K562 (cell line): ENCODE data around the gene NKIRAS1. TPM values are rescaled to one million over a fixed set of nuclear protein-coding genes. Genes with fewer than 3 reads are reported as not detected.
A peak's percentile ranks its signal among the peaks of the same experiment; 100 is the strongest.

Experiments
- CCAR2 ChIP-seq: fragments of 200-400 bp; formaldehyde crosslinking; IDR thresholded peaks from 2 replicates; pipeline ENCODE4 v1.6.1; 2017; ENCODE audit warnings: mild to moderate bottlenecking, low read depth, low read length
- FIP1L1 ChIP-seq: fragments of 200-400 bp; formaldehyde crosslinking; IDR thresholded peaks from 2 replicates; pipeline ENCODE4 v1.6.1; 2018; ENCODE audit warnings: mild to moderate bottlenecking, low read depth, low read length; ENCODE audit not compliant: poor library complexity, severe bottlenecking
- HMG20B ChIP-seq: fragments of 250-450 bp; sonication (Bioruptor Pico); IDR thresholded peaks from 2 replicates; pipeline ENCODE4 v1.5.0; 2021; ENCODE audit warnings: mild to moderate bottlenecking
- HNRNPLL ChIP-seq: fragments of 200-400 bp; formaldehyde crosslinking; IDR thresholded peaks from 2 replicates; pipeline ENCODE4 v1.6.1; 2017; ENCODE audit warnings: low read length, low read depth, mild to moderate bottlenecking; ENCODE audit not compliant: poor library complexity, severe bottlenecking
- HOXB6 ChIP-seq: fragments of 250-450 bp; sonication (Bioruptor Pico); IDR thresholded peaks from 2 replicates; pipeline ENCODE4 v1.5.1; 2022; ENCODE audit warnings: mild to moderate bottlenecking, borderline replicate concordance
- NRF1 ChIP-seq, 2 experiments: fragments of 450-650 bp; IDR thresholded peaks in 1 of 2; conservative IDR thresholded peaks in 1 of 2; 2 replicates each; pipeline ENCODE4 v1.6.1; 2014; ENCODE audit warnings: mild to moderate bottlenecking in 2 of 2
- TAL1 ChIP-seq: fragments of 450-650 bp; IDR thresholded peaks from 2 replicates; pipeline ENCODE4 v1.6.1; 2016; ENCODE audit warnings: mild to moderate bottlenecking
- ZBTB17 ChIP-seq: fragments of 450-650 bp; formaldehyde crosslinking; IDR thresholded peaks from 2 replicates; pipeline ENCODE4 v1.4.0; 2020; ENCODE audit warnings: mild to moderate bottlenecking
- ZNF146 ChIP-seq: IDR thresholded peaks from one replicate; pipeline ENCODE4 v1.6.1; 2018; ENCODE audit warnings: missing compliant biosample characterization; ENCODE audit not compliant: unreplicated experiment
- ZNF316 ChIP-seq: fragments of 450-650 bp; IDR thresholded peaks from 2 replicates; pipeline ENCODE4 v1.6.1; 2016
- ZNF644 ChIP-seq: fragments of 200-800 bp; sonication (Bioruptor generic); IDR thresholded peaks from 2 replicates; pipeline ENCODE4 v1.6.1; 2016; ENCODE audit warnings: low read depth, missing genetic modification characterization, missing compliant biosample characterization
- ZNF699 ChIP-seq: fragments of 250-450 bp; sonication (Bioruptor Pico); IDR thresholded peaks from 2 replicates; pipeline ENCODE4 v1.8.0; 2021; ENCODE audit warnings: mild to moderate bottlenecking, moderate library complexity; ENCODE audit not compliant: insufficient replicate concordance
- ZNF766 ChIP-seq: fragments of 200-800 bp; sonication (Bioruptor generic); conservative IDR thresholded peaks from 2 replicates; pipeline ENCODE4 v1.6.1; 2016; ENCODE audit warnings: missing genetic modification characterization, missing compliant biosample characterization
- polyA plus RNA-seq, 8 experiments: library from polyadenylated mRNA; depleted of rRNA in 4 of 8; stranded (reverse) in 5 of 8; unstranded in 3 of 8; fragments of >200 nt; fragmentation: Nextera tagmentation in 2 of 8; fragmentation: Illumina TruSeq in 1 of 8; extraction: Ambion mirVana in 2 of 8; extraction: Trizol in 1 of 8; gene quantifications; 2 replicates each; pipeline versions ENCODE4 v1.2.1 to v1.2.3, GENCODE V29; 2011 to 2014; ENCODE audit warnings: inconsistent platforms in 1 of 8, missing spikeins in 1 of 8
- total RNA-seq, 7 experiments: library from RNA; depleted of rRNA in 6 of 7; stranded (reverse); fragments of >200 nt in 6 of 7; fragmentation: Illumina TruSeq in 2 of 7; extraction: Trizol in 2 of 7; gene quantifications; 2 replicates each; pipeline versions ENCODE4 v1.2.1 to v1.2.3, GENCODE V29; 2011 to 2021; ENCODE audit warnings: low replicate concordance in 1 of 7
- TF ChIP-seq, protein P1 (sequence below): fragments of 250-450 bp; sonication (Bioruptor Pico); IDR thresholded peaks from 2 replicates; pipeline ENCODE4 v1.9.0; 2021; ENCODE audit warnings: mild to moderate bottlenecking
- TF ChIP-seq, protein P2 (sequence below), 2 experiments: fragments of 450-650 bp; IDR thresholded peaks; 2 replicates each; pipeline ENCODE4 v1.6.1; 2018; ENCODE audit warnings: mild to moderate bottlenecking in 2 of 2, low read depth in 1 of 2; ENCODE audit not compliant: partially characterized antibody in 2 of 2
- TF ChIP-seq, protein P3 (sequence below): IDR thresholded peaks from 3 replicates; pipeline ENCODE4 v1.6.1; 2011; ENCODE audit warnings: borderline replicate concordance, mild to moderate bottlenecking; ENCODE audit not compliant: insufficient read length, insufficient read depth
- TF ChIP-seq, protein P4 (sequence below): fragments of 250-450 bp; sonication (Bioruptor Pico); IDR thresholded peaks from 2 replicates; pipeline ENCODE4 v1.4.0; 2020; ENCODE audit warnings: borderline replicate concordance
- TF ChIP-seq, protein P5 (sequence below): fragments of 250-450 bp; sonication (Bioruptor Pico); IDR thresholded peaks from 2 replicates; pipeline ENCODE4 v1.8.0; 2022; ENCODE audit warnings: inconsistent platforms, mild to moderate bottlenecking, moderate library complexity, borderline replicate concordance

The NKIRAS1 gene
- total and polyA plus RNA-seq, 9 of the 15 experiments (the other 6 are each of a cell fraction or from before 2014, with no cell fraction given) = 5.1 to 10.3 (median 6.3) TPM

DNA sequence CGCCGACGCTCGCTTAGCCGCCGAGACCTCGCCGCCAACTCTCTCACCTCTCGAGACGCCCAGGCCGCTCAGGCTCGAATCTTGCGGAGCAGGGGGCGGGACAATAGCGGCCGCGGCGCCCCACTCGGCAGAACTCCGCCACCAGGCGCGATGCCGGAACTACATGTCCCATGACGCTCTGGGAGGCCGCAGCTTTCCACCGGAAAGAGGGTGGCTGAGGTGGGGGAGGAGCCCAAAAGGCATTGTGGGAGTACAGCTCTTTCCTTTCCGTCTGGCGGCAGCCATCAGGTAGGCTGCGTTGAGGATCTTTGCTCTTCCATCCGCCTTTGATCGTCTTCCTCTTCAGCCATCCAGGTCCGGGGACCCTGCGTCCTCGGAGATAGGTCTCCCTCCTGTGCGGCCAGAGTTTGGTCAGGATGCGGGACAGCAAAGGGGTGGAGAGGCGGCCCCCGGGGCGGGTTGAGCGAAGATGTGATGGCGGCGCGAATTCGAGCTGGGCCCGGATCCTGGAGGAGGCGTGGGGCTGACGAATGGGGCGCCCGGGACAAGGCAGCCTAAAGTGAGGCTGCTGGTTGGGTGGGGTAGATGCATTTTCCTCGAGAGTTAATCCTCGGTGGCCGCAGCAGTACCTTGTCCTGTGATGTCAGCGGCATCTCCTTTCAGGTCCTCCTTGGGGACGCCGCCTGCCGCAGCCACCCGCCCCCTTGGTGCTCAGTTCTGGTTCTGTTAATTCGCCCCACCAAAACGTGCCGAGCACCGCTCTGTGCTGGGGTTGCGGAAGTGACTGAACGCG, at the start of gene NKIRAS1, which contains the start of gene RPL15 (continued):
- TF ChIP-seq FIP1L1 (peak; percentile 94), ZNF766 (CRISPR knock-in tag) (peak; percentile 73; the same call in 1 of the 2 replicates), ZNF644 (tag) (0 out of 2 replicates have a peak, but pooled peaks have one; percentile 53), HNRNPLL (peak; percentile 91), HOXB6 (CRISPR knock-in tag) (no peak), ZNF316 (peak; percentile 28), TAL1 (no peak), NRF1 (conservative IDR thresholded peaks at IDR 0.05 in 1 of 2, IDR thresholded peaks at IDR 0.05 in 1 of 2) (peak; percentile 73 to 83), ZNF699 (CRISPR knock-in tag) (no peak), ZBTB17 (CRISPR knock-in tag) (peak; percentile 78), CCAR2 (no peak), HMG20B (CRISPR knock-in tag) (no peak), ZNF146 (CRISPR knock-in tag) (peak; percentile 13)
- TF ChIP-seq, protein P1, sequence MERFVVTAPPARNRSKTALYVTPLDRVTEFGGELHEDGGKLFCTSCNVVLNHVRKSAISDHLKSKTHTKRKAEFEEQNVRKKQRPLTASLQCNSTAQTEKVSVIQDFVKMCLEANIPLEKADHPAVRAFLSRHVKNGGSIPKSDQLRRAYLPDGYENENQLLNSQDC (CRISPR knock-in tag) = peak; percentile 92
- TF ChIP-seq, protein P2, sequence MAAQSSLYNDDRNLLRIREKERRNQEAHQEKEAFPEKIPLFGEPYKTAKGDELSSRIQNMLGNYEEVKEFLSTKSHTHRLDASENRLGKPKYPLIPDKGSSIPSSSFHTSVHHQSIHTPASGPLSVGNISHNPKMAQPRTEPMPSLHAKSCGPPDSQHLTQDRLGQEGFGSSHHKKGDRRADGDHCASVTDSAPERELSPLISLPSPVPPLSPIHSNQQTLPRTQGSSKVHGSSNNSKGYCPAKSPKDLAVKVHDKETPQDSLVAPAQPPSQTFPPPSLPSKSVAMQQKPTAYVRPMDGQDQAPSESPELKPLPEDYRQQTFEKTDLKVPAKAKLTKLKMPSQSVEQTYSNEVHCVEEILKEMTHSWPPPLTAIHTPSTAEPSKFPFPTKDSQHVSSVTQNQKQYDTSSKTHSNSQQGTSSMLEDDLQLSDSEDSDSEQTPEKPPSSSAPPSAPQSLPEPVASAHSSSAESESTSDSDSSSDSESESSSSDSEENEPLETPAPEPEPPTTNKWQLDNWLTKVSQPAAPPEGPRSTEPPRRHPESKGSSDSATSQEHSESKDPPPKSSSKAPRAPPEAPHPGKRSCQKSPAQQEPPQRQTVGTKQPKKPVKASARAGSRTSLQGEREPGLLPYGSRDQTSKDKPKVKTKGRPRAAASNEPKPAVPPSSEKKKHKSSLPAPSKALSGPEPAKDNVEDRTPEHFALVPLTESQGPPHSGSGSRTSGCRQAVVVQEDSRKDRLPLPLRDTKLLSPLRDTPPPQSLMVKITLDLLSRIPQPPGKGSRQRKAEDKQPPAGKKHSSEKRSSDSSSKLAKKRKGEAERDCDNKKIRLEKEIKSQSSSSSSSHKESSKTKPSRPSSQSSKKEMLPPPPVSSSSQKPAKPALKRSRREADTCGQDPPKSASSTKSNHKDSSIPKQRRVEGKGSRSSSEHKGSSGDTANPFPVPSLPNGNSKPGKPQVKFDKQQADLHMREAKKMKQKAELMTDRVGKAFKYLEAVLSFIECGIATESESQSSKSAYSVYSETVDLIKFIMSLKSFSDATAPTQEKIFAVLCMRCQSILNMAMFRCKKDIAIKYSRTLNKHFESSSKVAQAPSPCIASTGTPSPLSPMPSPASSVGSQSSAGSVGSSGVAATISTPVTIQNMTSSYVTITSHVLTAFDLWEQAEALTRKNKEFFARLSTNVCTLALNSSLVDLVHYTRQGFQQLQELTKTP (IDR thresholded peaks at IDR 0.05; ENCODE audit: low read depth in 1 of 2, partially characterized antibody in 2 of 2) = peak; percentile 75 to 94
- TF ChIP-seq, protein P3, sequence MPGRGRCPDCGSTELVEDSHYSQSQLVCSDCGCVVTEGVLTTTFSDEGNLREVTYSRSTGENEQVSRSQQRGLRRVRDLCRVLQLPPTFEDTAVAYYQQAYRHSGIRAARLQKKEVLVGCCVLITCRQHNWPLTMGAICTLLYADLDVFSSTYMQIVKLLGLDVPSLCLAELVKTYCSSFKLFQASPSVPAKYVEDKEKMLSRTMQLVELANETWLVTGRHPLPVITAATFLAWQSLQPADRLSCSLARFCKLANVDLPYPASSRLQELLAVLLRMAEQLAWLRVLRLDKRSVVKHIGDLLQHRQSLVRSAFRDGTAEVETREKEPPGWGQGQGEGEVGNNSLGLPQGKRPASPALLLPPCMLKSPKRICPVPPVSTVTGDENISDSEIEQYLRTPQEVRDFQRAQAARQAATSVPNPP = no peak
- TF ChIP-seq, protein P4, sequence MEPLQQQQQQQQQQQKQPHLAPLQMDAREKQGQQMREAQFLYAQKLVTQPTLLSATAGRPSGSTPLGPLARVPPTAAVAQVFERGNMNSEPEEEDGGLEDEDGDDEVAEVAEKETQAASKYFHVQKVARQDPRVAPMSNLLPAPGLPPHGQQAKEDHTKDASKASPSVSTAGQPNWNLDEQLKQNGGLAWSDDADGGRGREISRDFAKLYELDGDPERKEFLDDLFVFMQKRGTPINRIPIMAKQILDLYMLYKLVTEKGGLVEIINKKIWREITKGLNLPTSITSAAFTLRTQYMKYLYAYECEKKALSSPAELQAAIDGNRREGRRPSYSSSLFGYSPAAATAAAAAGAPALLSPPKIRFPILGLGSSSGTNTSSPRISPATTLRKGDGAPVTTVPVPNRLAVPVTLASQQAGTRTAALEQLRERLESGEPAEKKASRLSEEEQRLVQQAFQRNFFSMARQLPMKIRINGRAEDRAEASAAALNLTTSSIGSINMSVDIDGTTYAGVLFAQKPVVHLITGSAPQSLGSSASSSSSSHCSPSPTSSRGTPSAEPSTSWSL (CRISPR knock-in tag) = no peak
- TF ChIP-seq, protein P5, sequence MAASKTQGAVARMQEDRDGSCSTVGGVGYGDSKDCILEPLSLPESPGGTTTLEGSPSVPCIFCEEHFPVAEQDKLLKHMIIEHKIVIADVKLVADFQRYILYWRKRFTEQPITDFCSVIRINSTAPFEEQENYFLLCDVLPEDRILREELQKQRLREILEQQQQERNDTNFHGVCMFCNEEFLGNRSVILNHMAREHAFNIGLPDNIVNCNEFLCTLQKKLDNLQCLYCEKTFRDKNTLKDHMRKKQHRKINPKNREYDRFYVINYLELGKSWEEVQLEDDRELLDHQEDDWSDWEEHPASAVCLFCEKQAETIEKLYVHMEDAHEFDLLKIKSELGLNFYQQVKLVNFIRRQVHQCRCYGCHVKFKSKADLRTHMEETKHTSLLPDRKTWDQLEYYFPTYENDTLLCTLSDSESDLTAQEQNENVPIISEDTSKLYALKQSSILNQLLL (CRISPR knock-in tag) = peak; percentile 55; the same call in 1 of the 2 replicates
